Stimulated activated CD4-positive, alpha-beta T cell treated with anti-CD3 and anti-CD28 coated beads, Interleukin-1b, Interleukin-23, amount 100 ng/mL, for 48 hours (primary cell): ENCODE results near the gene SETD2.

Experiments used
- DNase-seq: peaks from one replicate; pipeline ENCODE4 v3.0.0-alpha.2; 2020

Gene SETD2

DNA sequence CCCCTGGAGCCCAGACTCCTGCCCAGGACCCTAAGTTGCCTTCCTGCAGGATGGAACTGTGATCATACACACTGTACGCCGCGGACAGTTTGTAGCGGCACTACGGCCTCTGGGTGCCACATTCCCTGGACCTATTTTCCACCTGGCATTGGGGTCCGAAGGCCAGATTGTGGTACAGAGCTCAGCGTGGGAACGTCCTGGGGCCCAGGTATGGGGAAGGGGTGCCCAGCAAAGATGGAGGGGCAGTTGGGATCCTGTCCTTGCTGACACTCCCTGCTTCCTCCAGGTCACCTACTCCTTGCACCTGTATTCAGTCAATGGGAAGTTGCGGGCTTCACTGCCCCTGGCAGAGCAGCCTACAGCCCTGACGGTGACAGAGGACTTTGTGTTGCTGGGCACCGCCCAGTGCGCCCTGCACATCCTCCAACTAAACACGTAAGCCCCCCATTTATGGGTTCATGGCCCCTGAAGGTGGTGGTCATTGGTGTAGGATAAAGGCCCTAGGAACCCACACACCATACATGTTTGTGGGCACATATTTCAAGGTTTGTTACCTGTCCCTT is 155.6 kb downstream of the SETD2 start:
- DNase-seq, result peak; percentile 1

DNA sequence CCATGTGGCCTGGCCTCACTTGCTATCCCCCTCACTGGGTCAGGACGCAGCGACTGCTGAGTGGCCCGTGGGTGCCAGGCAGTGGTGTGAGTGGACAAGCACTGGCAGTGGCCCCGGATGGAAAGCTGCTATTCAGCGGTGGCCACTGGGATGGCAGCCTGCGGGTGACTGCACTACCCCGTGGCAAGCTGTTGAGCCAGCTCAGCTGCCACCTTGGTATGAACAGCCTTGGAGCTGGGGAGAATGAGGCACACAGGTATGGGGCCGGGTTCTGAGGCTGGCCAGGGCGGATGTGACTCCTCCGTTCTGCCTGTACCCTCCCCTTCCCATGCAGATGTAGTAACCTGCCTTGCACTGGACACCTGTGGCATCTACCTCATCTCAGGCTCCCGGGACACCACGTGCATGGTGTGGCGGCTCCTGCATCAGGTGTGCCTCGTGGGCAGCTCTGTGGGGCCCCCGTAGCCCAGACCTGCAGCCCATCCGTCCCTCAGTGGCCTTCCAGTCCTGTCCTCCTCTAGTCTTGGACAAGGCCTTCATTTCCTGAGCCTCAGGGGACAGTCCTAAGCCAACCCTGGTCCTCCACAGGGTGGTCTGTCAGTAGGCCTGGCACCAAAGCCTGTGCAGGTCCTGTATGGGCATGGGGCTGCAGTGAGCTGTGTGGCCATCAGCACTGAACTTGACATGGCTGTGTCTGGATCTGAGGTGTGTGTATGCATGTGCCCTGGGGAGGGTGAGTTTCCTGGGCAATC is 156.3 kb downstream of the SETD2 start:
- peak; percentile 2 for DNase-seq

DNA sequence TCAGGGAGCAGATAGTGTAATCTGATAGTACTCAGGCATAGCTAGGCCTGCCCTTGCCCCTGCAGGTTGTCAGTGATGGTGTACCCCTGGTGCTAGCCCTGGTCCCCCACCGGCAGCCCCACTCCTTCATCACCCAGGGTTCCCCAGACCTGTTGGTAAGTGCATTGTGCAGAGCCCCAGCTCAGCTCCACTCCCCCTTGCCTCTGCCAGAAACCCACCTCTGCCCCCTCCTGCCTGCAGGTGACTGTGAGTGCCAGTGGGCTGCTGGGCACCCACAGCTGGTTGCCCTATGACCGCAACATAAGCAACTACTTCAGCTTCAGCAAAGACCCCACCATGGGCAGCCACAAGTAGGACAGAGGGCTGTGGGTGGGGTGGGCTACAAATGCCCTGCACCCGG is 156.9 kb downstream of the SETD2 start:
- peak; percentile 1 for DNase-seq

DNA sequence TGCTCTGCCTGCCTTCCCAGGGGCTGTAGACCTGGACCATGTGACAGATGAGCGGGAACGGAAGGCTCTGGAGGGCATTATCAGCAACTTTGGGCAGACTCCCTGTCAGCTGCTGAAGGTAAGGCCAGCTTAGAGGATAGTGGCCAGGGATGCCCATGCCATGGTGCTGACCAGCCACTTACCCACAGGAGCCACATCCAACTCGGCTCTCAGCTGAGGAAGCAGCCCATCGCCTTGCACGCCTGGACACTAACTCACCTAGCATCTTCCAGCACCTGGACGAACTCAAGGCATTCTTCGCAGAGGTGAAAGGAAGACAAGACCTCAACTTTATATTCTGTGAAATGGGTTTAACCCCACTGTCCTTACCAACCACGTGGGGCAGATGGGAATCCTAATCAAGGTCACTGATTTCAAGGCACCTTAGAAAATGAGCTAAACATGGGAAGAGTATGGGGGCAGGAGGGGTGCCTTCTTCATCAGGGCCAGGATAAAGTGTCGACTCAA is 157.7 kb downstream of the SETD2 start:
- DNase-seq, result no peak

DNA sequence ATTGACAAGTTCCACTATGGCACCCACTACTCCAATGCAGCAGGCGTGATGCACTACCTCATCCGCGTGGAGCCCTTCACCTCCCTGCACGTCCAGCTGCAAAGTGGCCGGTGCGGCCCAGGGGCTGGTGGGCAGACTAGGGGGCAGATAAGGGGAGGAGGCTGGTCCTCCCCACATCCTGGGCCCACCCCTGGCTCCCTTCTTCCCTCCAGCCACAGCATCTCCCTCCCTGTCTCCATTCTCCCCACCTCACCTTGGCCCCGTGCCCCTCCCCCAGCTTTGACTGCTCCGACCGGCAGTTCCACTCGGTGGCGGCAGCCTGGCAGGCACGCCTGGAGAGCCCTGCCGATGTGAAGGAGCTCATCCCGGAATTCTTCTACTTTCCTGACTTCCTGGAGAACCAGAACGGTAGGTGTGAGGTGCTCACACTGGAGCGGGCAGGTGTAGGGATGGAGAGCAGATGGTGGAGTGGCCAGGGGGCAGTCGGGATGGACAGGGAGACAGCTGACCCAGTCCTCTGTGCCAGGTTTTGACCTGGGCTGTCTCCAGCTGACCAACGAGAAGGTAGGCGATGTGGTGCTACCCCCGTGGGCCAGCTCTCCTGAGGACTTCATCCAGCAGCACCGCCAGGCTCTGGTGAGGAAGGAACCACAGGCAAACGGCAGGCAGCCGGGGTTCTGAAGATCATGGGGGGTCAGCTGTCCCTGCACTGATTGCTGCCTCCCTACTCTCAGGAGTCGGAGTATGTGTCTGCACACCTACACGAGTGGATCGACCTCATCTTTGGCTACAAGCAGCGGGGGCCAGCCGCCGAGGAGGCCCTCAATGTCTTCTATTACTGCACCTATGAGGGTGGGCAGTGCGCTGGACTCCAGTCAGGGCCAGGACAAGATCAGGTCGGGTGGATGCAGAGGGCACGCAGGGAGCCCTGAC is 158.4 kb downstream of the SETD2 start:
- peak; percentile 1 for DNase-seq

DNA sequence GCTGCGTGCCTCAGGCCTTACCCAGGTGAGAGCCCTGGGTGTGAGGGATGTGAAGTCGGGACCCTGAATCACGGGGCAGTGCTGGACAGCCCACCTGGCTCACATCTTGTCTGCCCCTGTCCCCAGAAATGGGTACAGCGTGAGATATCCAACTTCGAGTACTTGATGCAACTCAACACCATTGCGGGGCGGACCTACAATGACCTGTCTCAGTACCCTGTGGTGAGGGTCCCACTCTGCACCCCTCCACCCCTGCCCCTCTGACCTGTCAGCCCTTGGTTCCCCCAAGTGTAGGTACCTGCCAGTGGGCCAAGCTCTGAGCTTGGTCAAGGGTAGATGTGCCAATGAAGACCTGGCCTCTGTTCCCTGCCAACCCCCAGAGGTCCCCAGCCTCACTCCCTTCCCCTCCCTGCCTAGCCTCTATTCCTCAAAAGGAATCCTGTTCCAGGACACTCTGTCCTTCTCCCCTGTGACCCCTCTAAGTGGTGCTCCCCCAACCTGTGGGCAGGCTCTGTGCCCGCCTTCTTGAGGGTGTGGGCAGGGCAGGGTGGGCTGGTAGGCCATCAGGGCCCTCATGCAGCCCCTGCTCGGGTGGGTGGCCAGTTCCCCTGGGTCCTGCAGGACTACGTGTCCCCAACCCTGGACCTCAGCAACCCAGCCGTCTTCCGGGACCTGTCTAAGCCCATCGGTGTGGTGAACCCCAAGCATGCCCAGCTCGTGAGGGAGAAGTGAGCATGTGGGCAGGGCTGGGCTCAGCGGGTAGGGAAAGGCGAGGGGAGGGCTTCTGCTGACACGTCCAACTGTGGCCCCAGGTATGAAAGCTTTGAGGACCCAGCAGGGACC is 159.3 kb downstream of the SETD2 start:
- DNase-seq, result peak; percentile 3

DNA sequence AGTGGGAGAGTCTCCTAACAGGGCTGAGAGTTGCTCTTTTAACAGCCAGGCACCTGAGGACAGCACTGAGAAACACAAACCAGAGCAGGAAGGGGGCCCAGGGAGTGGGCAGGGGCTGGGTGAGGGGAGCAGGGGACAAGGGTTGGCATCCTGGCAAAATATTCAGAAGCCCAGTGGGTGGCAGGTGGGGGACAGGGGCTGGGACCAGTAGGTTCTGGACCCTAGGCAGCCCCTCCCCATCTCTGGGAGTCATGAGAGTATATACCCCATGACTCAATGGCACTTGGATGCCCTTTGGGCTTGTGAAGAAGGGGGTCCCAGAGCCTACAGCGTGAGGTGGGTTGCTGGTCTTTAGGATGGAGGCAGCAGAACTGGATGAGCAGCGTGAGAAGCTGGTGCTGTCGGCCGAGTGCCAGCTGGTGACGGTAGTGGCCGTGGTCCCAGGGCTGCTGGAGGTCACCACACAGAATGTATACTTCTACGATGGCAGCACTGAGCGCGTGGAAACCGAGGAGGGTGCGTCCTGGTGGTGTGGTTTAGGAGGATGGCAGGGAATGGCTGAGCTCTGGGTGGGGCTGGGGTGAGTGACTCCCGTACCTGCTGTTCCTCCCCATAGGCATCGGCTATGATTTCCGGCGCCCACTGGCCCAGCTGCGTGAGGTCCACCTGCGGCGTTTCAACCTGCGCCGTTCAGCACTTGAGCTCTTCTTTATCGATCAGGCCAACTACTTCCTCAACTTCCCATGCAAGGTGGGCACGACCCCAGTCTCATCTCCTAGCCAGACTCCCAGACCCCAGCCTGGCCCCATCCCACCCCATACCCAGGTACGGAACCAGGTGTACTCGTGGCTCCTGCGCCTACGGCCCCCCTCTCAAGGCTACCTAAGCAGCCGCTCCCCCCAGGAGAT is 160.2 kb downstream of the SETD2 start:
- DNase-seq, result peak; percentile 1

DNA sequence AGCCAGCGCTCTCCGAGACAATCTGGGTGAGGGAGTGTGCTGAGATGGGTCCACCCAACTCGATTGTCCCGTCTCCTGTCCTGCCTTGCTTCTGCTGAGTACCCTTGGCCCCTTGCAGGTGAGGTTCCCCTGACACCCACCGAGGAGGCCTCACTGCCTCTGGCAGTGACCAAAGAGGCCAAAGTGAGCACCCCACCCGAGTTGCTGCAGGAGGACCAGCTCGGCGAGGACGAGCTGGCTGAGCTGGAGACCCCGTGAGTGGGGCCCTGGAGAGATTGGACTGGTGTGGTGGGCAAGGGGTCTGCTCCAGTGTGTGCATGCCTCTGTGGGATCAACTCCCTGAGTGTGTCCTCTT is 160.9 kb downstream of the SETD2 start:
- DNase-seq, result peak; percentile 1

DNA sequence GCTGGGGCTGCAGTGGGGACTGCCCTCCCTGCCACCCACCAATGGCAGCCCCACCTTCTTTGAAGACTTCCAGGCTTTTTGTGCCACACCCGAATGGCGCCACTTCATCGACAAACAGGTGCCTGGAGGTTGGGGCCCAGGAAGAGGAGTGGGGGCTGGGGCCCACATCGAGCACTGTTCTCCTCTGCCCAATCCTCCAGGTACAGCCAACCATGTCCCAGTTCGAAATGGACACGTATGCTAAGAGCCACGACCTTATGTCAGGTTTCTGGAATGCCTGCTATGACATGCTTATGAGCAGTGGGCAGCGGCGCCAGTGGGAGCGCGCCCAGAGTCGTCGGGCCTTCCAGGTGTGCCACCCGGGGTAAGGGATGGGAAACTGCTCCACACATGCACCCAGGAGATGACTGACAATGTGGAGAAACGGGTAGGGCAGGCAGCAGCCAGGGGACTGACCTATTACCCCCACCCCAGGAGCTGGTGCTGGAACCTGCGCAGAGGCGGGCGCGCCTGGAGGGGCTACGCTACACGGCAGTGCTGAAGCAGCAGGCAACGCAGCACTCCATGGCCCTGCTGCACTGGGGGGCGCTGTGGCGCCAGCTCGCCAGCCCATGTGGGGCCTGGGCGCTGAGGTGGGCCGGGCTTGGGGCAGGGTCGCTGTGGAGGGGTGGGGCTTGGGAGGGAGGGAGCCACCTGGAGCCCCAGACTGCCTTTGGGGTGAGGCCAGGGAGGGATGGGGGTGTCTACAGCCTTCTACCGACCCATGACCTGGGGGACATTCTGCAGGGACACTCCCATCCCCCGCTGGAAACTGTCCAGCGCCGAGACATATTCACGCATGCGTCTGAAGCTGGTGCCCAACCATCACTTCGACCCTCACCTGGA is 161.5 kb downstream of the SETD2 start:
- DNase-seq, result peak; percentile 4

DNA sequence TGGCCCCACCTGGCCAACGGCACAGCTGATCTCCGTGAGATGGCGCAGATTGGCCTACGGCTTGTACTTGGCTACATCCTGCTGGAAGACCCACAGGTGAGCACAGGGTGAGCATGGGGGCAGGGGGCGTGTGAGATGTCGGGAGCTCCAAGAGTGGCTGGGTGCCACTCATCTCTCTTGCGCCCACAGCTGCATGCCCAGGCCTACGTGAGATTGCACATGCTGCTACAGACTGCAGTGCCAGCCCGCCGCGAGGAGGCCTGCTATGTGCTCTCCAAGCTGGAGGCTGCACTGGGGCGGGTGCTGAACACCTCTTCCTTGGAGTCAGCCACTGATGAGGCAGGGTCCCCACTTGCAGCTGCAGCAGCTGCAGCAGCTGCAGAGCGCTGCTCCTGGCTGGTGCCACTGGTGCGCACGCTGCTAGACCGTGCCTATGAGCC is 162.2 kb downstream of the SETD2 start:
- no peak for DNase-seq

DNA sequence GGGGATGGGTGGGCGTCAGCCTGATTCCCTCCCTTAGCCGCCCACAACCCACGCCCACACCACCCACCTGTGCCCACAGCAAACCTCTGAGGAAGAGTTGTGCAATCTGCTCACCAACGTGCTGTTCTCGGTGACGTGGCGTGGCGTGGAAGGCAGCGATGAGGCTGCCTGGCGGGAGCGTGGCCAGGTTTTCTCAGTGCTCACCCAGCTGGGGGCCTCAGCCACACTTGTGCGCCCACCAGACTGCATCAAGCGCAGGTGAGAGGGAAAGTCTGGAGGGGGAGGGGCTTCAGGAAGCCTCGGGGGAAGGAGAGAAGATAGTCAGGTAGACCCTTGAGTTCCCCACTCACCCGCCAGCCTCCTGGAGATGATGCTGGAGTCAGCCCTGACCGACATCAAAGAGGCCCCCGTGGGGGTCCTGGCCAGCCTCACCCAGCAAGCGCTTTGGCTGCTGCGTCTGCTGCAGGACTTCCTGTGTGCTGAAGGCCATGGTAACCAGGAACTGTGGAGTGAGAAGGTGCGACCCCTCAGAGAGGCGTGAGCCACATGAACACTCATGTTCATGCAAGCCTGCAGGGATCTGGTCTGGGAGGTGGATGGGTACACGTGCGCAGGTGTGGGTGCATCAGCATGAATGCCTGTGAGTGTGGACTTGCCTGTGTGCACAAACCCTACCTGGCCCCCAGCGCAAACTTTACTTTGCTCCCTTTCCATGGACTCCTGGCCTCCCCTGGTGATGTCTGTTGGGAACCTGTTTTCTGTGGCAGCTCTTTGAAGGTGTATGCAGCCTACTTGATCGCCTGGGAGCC is 162.8 kb downstream of the SETD2 start:
- DNase-seq, result no peak

DNA sequence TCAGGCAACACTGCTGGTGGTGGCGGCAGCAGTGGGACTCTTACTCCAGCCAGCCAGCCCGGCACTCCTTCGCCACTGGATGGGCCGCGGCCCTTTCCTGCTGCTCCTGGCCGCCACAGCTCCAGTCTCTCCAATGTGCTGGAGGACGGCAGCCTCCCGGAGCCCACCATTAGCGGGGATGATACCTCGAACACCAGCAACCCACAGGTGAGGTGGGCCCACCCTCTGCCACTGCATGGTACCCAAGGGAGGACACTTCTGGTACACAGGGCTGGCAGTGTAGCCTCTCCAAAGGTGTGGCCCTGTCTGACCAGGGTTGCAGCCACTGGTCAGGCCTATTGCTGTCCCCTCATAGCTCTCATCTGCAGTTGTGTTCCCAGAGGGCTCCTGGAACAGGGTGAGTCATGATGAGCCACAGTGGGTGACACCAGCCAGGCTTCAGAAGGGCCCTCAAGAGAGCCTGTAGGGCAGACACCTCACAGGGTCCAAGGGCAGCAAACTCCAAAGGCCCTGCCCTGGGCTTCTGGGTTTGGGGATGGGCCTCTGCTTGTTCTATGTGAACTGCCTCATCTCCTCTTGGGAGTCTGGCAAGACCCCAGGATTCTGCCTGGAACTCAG is 163.6 kb downstream of the SETD2 start:
- no peak for DNase-seq

DNA sequence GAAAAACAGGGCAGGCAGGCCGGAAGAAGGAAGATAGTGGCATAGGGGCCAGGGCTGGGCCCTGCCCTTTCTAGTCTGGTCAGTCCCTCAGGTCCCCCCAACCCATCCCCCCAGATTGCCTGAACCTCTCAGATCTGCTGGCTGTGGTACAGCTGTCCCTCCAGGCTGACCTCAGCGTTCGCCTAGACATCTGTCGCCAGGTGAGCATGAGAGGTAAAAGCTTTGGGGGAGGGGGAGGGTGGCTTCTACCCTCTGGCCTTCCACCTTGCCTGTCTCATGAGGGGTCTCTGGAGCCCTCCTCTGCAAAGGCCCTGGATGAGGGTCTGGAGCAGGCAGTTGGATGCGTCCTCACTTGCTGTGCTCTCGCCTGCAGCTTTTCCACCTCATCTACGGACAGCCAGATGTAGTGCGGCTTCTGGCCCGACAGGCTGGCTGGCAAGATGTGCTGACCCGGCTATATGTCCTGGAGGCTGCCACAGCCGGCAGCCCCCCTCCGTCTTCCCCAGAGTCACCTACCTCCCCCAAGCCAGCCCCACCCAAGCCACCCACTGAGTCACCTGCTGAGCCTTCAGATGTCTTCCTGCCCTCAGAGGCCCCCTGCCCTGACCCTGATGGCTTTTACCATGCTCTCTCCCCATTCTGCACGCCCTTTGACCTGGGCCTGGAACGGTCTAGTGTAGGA is 164.3 kb downstream of the SETD2 start:
- DNase-seq, result no peak

DNA sequence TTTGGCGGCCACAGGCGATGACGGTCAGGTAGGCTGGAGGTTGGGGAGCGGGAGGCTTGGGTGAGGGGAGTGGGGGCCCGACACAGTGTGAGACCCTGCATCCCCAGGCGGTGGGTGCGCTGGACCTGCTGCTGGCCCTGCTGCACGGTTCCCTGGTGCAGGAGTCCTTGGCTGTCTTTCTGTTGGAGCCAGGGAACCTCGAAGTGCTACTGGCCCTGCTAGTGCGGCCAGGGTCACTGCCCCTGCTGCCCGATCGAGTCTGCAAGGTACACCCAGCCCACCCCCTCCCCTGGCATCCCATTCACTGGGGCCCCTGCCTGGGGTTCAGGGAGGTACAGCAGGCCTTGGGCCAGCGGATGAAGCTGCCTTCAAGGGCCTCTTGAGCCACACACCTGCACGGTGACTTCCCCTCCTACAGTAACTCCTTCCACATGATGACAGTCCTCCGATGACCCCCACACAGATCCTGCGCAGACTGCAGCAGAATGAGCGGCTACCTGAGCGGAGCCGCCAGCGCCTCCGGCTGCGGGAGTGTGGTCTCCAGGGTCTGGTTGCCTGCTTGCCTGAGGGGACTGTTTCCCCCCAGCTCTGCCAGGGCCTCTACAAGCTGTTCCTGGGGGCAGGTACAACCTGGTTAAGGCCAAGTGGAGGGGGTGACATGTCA is 164.9 kb downstream of the SETD2 start:
- DNase-seq, result no peak

DNA sequence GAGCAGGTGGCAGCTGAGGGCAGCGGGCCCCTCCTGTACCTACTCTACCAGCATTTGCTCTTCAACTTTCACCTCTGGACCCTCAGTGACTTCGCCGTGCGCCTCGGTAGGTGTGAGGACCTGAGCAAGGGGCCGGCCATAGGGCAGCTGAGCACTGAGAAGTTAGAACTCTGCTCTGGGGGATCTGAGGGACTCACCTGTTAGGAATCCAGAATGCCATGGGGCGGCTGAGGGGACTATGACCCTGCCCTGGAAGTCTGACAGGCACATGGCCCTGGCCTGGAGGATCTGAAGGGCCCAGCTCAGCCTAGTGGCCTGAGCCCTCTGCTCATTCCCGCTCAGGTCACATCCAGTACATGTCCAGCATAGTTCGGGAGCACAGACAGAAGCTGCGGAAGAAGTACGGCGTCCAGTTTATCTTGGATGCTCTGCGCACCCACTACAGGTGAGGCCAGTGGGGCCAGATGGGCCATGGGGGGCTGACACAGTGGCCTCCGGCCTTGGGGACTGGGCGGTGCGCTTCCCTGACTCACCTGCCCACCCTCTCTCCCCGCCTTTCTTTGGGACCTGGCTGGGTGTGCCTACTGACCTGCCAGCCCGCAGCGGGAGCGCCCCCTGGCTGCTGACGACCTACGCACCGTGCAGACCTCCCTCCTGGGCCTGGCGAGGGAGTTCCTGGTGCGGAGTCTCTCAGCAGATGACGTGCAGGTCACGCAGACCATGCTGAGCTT is 165.6 kb downstream of the SETD2 start:
- DNase-seq, result peak; percentile 64

DNA sequence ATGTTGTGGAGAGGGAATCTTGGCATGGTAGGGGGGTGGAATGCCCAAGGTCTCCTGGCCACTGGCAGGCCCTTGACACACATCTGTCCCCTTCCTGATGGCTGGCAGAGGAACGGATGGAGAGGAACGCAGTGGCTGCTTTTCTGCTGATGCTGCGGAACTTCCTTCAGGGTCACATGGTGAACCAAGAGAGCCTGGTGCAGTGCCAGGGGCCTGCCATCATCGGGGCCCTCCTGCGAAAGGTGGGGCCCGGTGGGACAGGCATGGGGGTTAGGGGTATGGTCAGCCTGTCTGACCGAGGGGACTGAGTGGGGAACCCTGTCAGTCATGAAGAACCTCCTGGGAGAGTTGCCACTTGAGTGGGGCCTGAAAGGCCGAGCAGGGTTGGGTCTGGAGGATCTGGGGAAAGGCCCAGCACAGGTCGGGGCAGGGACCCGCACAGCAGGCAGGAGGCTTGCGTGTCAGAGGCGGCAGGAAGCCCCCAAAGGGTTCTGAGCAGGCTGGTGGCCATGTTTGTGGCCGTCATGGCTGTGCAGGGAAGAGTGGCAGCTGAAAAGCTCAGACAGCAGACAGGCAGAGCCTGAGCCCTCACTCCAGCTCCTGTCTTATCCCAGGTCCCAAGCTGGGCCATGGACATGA is 166.3 kb downstream of the SETD2 start:
- DNase-seq, result no peak
